H1 (cell line): ENCODE results near the gene IQCN. TPM values are rescaled to one million over a fixed set of nuclear protein-coding genes. Genes with fewer than 3 reads are reported as not detected.

Source experiments
- CTCF ChIA-PET: fragments of 300-600 bp; sonication (Branson Sonifier 250); formaldehyde crosslinking; loops from one replicate; lab custom pipeline; 2021; ENCODE audit not compliant: partially characterized antibody; lab: Charles Lee
- POLR2A ChIA-PET: fragments of 300-600 bp; sonication (Branson Sonifier 250); formaldehyde crosslinking; loops from one replicate; lab custom pipeline; 2021; ENCODE audit warnings: inconsistent platforms; ENCODE audit not compliant: partially characterized antibody; lab: Charles Lee
- DNase-seq, 2 experiments: peaks; one replicate each; pipeline versions ENCODE4 v3.0.0 to v3.0.0-alpha.2; 2010 to 2022; ENCODE audit warnings: low spot score in 2 of 2, low read depth in 1 of 2, mixed read lengths in 1 of 2
- FAIRE-seq: peaks from 2 replicates; lab custom pipeline; 2011; peaks lifted over from hg19 to GRCh38; lab: Jason Lieb, UNC
- H2AFZ ChIP-seq: 2 replicates; pipeline ENCODE4 v1.8.1; 2012; ENCODE audit warnings: low read length, inconsistent platforms
- H2AK5ac ChIP-seq: 2 replicates; pipeline ENCODE4 v1.6.1; 2013; ENCODE audit warnings: low read depth, low read length
- H2BK120ac ChIP-seq: replicated peaks from 2 replicates; pipeline ENCODE3; 2013; ENCODE audit warnings: low read depth, low read length, inconsistent platforms
- H2BK12ac ChIP-seq: 2 replicates; pipeline ENCODE4 v1.6.1; 2013; ENCODE audit warnings: low read depth, low read length
- H2BK15ac ChIP-seq: 2 replicates; pipeline ENCODE4 v1.6.1; 2013; ENCODE audit warnings: low read length
- H2BK20ac ChIP-seq: 2 replicates; pipeline ENCODE4 v1.6.1; 2013; ENCODE audit warnings: low read length
- H2BK5ac ChIP-seq: 2 replicates; pipeline ENCODE4 v1.6.1; 2013; ENCODE audit warnings: low read depth, low read length
- H3K14ac ChIP-seq: 2 replicates; pipeline ENCODE4 v1.6.1; 2013; ENCODE audit warnings: inconsistent platforms; ENCODE audit not compliant: insufficient read length
- H3K18ac ChIP-seq: 2 replicates; pipeline ENCODE4 v1.6.1; 2013; ENCODE audit warnings: low read length; ENCODE audit errors: extremely low read depth
- H3K23ac ChIP-seq: 2 replicates; pipeline ENCODE4 v1.6.1; 2013; ENCODE audit warnings: inconsistent platforms; ENCODE audit not compliant: insufficient read length
- H3K23me2 ChIP-seq: 2 replicates; pipeline ENCODE4 v1.6.1; 2013; ENCODE audit warnings: low read depth, low read length
- H3K27ac ChIP-seq: 2 replicates; pipeline ENCODE4 v1.6.1; 2011; ENCODE audit warnings: low read depth, low read length, inconsistent platforms
- H3K27me3 ChIP-seq, 4 experiments: replicated peaks in 1 of 4; 1 replicate in 1 of 4; 2 replicates in 3 of 4; pipeline versions ENCODE4 v1.6.1 to v1.8.1; 2011 to 2013; ENCODE audit warnings: low read length in 3 of 4, mild to moderate bottlenecking in 3 of 4, inconsistent platforms in 2 of 4, mixed read lengths in 2 of 4, moderate library complexity in 1 of 4; ENCODE audit not compliant: control insufficient read depth in 3 of 4, insufficient read depth in 3 of 4; ENCODE audit errors: extremely low read depth in 1 of 4
- H3K36me3 ChIP-seq, 4 experiments: 2 replicates each; pipeline versions ENCODE4 v1.6.1 to v1.8.1; 2011 to 2013; ENCODE audit warnings: mild to moderate bottlenecking in 4 of 4, low read length in 3 of 4, moderate library complexity in 2 of 4, control low read depth in 1 of 4, inconsistent platforms in 1 of 4; ENCODE audit not compliant: insufficient read depth in 4 of 4, control insufficient read depth in 2 of 4
- H3K4ac ChIP-seq: replicated peaks from 2 replicates; pipeline ENCODE3; 2013; ENCODE audit warnings: low read length, low read depth, mixed read lengths, inconsistent platforms; ENCODE audit not compliant: insufficient read length
- H3K4me1 ChIP-seq, 4 experiments: replicated peaks in 1 of 4; 1 replicate in 1 of 4; 2 replicates in 3 of 4; pipeline versions ENCODE4 v1.6.1 to v1.8.1; 2011 to 2013; ENCODE audit warnings: low read length in 3 of 4, inconsistent platforms in 2 of 4, mixed read lengths in 1 of 4; ENCODE audit not compliant: insufficient read depth in 4 of 4, control insufficient read depth in 3 of 4
- H3K4me2 ChIP-seq, 2 experiments: 2 replicates each; pipeline versions ENCODE4 v1.6.1 to v1.8.1; 2011 to 2013; ENCODE audit warnings: low read depth in 2 of 2, low read length in 2 of 2, control low read depth in 1 of 2, inconsistent platforms in 1 of 2, mild to moderate bottlenecking in 1 of 2; ENCODE audit not compliant: insufficient read depth in 1 of 2
- H3K4me3 ChIP-seq, 4 experiments: fragments of 200-600, 300-600 bp in 1 of 4; sonication (generic), shearing (Covaris generic), sonication (Bioruptor Twin) in 1 of 4; 2 replicates each; pipeline versions ENCODE4 v1.5.1 to v1.8.1; 2011 to 2016; ENCODE audit warnings: low read length in 4 of 4, low read depth in 3 of 4, control low read depth in 2 of 4, inconsistent platforms in 2 of 4, mild to moderate bottlenecking in 2 of 4, mixed read lengths in 1 of 4, moderate library complexity in 1 of 4; ENCODE audit not compliant: insufficient read depth in 2 of 4; ENCODE audit errors: extremely low read depth in 1 of 4
- H3K56ac ChIP-seq: replicated peaks from 2 replicates; pipeline ENCODE3; 2013; ENCODE audit warnings: low read depth, mild to moderate bottlenecking, mixed read lengths, low read length, inconsistent platforms; ENCODE audit not compliant: insufficient read length
- H3K79me1 ChIP-seq: 2 replicates; pipeline ENCODE4 v1.6.1; 2013; ENCODE audit warnings: low read depth, low read length, control low read depth
- H3K79me2 ChIP-seq, 2 experiments: 2 replicates each; pipeline versions ENCODE4 v1.6.1 to v1.8.1; 2012 to 2013; ENCODE audit warnings: low read length in 2 of 2, mild to moderate bottlenecking in 2 of 2, inconsistent platforms in 1 of 2; ENCODE audit not compliant: insufficient read depth in 2 of 2, control insufficient read depth in 1 of 2
- H3K9ac ChIP-seq, 4 experiments: replicated peaks in 1 of 4; 1 replicate in 1 of 4; 2 replicates in 3 of 4; pipeline versions ENCODE4 v1.6.1 to v1.8.1; 2011 to 2013; ENCODE audit warnings: low read depth in 3 of 4, low read length in 3 of 4, control low read depth in 2 of 4, mild to moderate bottlenecking in 2 of 4, moderate library complexity in 2 of 4, inconsistent platforms in 1 of 4; ENCODE audit errors: extremely low read depth in 1 of 4
- H3K9me3 ChIP-seq, 2 experiments: 2 replicates each; pipeline versions ENCODE4 v1.6.1 to v1.8.1; 2012 to 2013; ENCODE audit warnings: mild to moderate bottlenecking in 2 of 2, moderate library complexity in 2 of 2, control low read depth in 1 of 2, inconsistent platforms in 1 of 2, low read depth in 1 of 2, low read length in 1 of 2, mixed read lengths in 1 of 2; ENCODE audit not compliant: insufficient read depth in 2 of 2
- H4K20me1 ChIP-seq, 2 experiments: replicated peaks in 1 of 2; 2 replicates each; pipeline versions ENCODE3 to v1.8.1; 2011 to 2013; ENCODE audit warnings: inconsistent platforms in 2 of 2, low read length in 2 of 2, mild to moderate bottlenecking in 1 of 2; ENCODE audit not compliant: insufficient read depth in 2 of 2, control insufficient read depth in 1 of 2
- H4K5ac ChIP-seq: 2 replicates; pipeline ENCODE4 v1.6.1; 2013; ENCODE audit warnings: low read length, low read depth, mixed read lengths, inconsistent platforms; ENCODE audit not compliant: insufficient read length
- H4K8ac ChIP-seq: 2 replicates; pipeline ENCODE4 v1.8.0; 2013; ENCODE audit warnings: mild to moderate bottlenecking, moderate library complexity, low read length, inconsistent platforms; ENCODE audit not compliant: insufficient read depth; ENCODE audit errors: extremely low read depth
- H4K91ac ChIP-seq: replicated peaks from 2 replicates; pipeline ENCODE3; 2013; ENCODE audit warnings: low read length, mixed read lengths, inconsistent platforms; ENCODE audit not compliant: insufficient read length
- ASH2L ChIP-seq: fragments of 200-600, 300-600 bp; sonication (generic); IDR thresholded peaks from one replicate; pipeline ENCODE4 v1.7.1; 2017; ENCODE audit warnings: low read length
- BCL11A ChIP-seq, 2 experiments: IDR thresholded peaks; one replicate each; pipeline ENCODE4 v1.6.1; 2011; ENCODE audit warnings: low read depth in 2 of 2, low read length in 2 of 2, mild to moderate bottlenecking in 2 of 2
- CBX8 ChIP-seq: fragments of 300-800, 300-1000 bp; sonication (generic); IDR thresholded peaks from 2 replicates; pipeline ENCODE4 v1.7.1; 2016; ENCODE audit warnings: low read depth, low read length, borderline replicate concordance
- EZH2 ChIP-seq: fragments of 200-600 bp; sonication (generic); IDR thresholded peaks from 2 replicates; pipeline ENCODE4 v1.7.1; 2012; ENCODE audit warnings: low read depth, mild to moderate bottlenecking, moderate library complexity, low read length, inconsistent platforms; ENCODE audit not compliant: severe bottlenecking
- GTF2F1 ChIP-seq: IDR thresholded peaks from 2 replicates; pipeline ENCODE4 v1.6.1; 2012; ENCODE audit warnings: low read depth, low read length, improper control_type of control experiment, borderline replicate concordance
- KDM5A ChIP-seq: fragments of 200-600 bp; IDR thresholded peaks from 2 replicates; pipeline ENCODE4 v1.7.1; 2012; ENCODE audit warnings: mild to moderate bottlenecking, low read length, inconsistent platforms, mixed read lengths
- MAFK ChIP-seq: IDR thresholded peaks from 2 replicates; pipeline ENCODE4 v1.6.1; 2012; ENCODE audit warnings: low read depth, mild to moderate bottlenecking, improper control_type of control experiment, low read length
- POLR2A ChIP-seq, 2 experiments: IDR thresholded peaks; 1 replicate in 1 of 2; 2 replicates in 1 of 2; pipeline ENCODE4 v1.6.1; 2011; ENCODE audit warnings: low read depth in 2 of 2, low read length in 2 of 2, mild to moderate bottlenecking in 2 of 2; ENCODE audit errors: control extremely low read depth in 1 of 2
- POU5F1 ChIP-seq: IDR thresholded peaks from 2 replicates; pipeline ENCODE4 v1.6.1; 2011; ENCODE audit warnings: low read depth, mild to moderate bottlenecking, low read length, moderate library complexity
- RAD21 ChIP-seq, 2 experiments: IDR thresholded peaks in 1 of 2; conservative IDR thresholded peaks in 1 of 2; 2 replicates each; pipeline ENCODE4 v1.6.1; 2011; ENCODE audit warnings: low read depth in 2 of 2, low read length in 2 of 2, improper control_type of control experiment in 1 of 2, inconsistent platforms in 1 of 2, mild to moderate bottlenecking in 1 of 2, moderate library complexity in 1 of 2
- SP1 ChIP-seq: IDR thresholded peaks from 2 replicates; pipeline ENCODE4 v1.6.1; 2011; ENCODE audit warnings: low read depth, low read length
- SRF ChIP-seq: IDR thresholded peaks from 2 replicates; pipeline ENCODE4 v1.6.1; 2011; ENCODE audit warnings: mild to moderate bottlenecking, low read depth, low read length, moderate library complexity
- WGBS, 2 experiments: shearing (Covaris generic) in 1 of 2; methylation state at CpG; one replicate each; pipeline versions ENCODE4 v1.1.6 to v1.1.7; 2013 to 2015; ENCODE audit warnings: low lambda C conversion rate in 2 of 2, mixed read lengths in 2 of 2, inconsistent platforms in 1 of 2, low coverage in 1 of 2, missing lambda C conversion rate in 1 of 2; ENCODE audit not compliant: insufficient replicate concordance in 2 of 2, insufficient coverage in 1 of 2, insufficient read length in 1 of 2; ENCODE audit errors: extremely low coverage in 1 of 2, missing lambda C conversion rate in 1 of 2; 5-methylcytosine and 5-hydroxymethylcytosine counted together
- polyA plus RNA-seq, 7 experiments: library from polyadenylated mRNA; depleted of rRNA in 3 of 7; stranded (reverse) in 5 of 7; unstranded in 2 of 7; fragments of >200 nt in 5 of 7; fragments of 200-250 nt in 2 of 7; gene quantifications; 1 replicate in 5 of 7; 2 replicates in 1 of 7; 4 replicates in 1 of 7; pipeline versions ENCODE4 v1.2.1 to v1.2.3, GENCODE V29; 2011 to 2013; ENCODE audit warnings: missing spikeins in 2 of 7, mixed read lengths in 2 of 7
- total RNA-seq: library from RNA; stranded (reverse); fragmentation: NEBNext Ultra II Directional; extraction: Animal tissue kit (Norgen Biotek cat#: 25700); gene quantifications from 2 replicates; pipeline ENCODE4 v1.2.1, GENCODE V29; 2021

Gene IQCN
- total and polyA plus RNA-seq, 2 of the 8 experiments (the other 6 are each of a cell fraction or from before 2014, with no cell fraction given) = 0.36 to 1.0 TPM

GRCh38 chr19:18251587-18252369, 22.5 kb downstream of the IQCN start:
- no peaks in the 10 kb centered on the region for H3K36me3 ChIP-seq
- no peak overlapping the region for H2BK120ac ChIP-seq
- no peaks in the 10 kb centered on the region for H4K20me1 ChIP-seq
- WGBS, 2 experiments = 30% methylated on average over 14 of the region's 23 CpGs; no CpG with 5 or more reads in 1 of the 2 experiments
- no peak overlapping the region for H2BK5ac ChIP-seq
- peaks cover 5 to 16% (median 13%) of the 10 kb centered on the region in 4 experiments for H3K4me1 ChIP-seq
- H3K9ac ChIP-seq = no peak overlapping the region
- H2BK20ac ChIP-seq = 0 out of 2 replicates have a peak overlapping the region, but pooled peaks have one; percentile 55
- H3K23ac ChIP-seq = no peak overlapping the region
- H3K27me3 ChIP-seq = peaks cover 0 to 3% (median 0%) of the 10 kb centered on the region in 4 experiments; a peak in 3 of 7 replicates
- H3K79me1 ChIP-seq = no peaks in the 10 kb centered on the region
- H4K91ac ChIP-seq = no peak overlapping the region
- H3K23me2 ChIP-seq = no peaks in the 10 kb centered on the region
- no peak overlapping the region for H2AK5ac ChIP-seq
- H4K8ac ChIP-seq = no peak overlapping the region; the same call in 1 of the 2 replicates
- no peak overlapping the region for H3K4me3 ChIP-seq
- peak; percentile 70 to 97 for DNase-seq
- H3K14ac ChIP-seq = no peak overlapping the region
- no peak overlapping the region for H3K4ac ChIP-seq
- H3K4me2 ChIP-seq = no peak overlapping the region
- H3K79me2 ChIP-seq = no peaks in the 10 kb centered on the region
- H3K56ac ChIP-seq = no peak overlapping the region
- FAIRE-seq = peak; percentile 96
- ChIA-PET POLR2A (interaction anchor here (0.6 to 7.4 kb wide), 13 partner anchors 9 to 83 kb away, joined by 3 to 65 read pairs (median 3); partner anchors contain the start of genes JUND, MPV17L2 and RAB3A), CTCF (interaction anchor here (0.6 to 18.7 kb wide), 33 partner anchors 9 to 680 kb away, joined by 3 to 305 read pairs (median 7); partner anchors contain the start of genes IQCN, JUND, MPV17L2 and PDE4C)
- H4K5ac ChIP-seq = no peak overlapping the region
- no peak overlapping the region for H2AFZ ChIP-seq
- peak overlapping the region; percentile 55; the same call in 1 of the 2 replicates for H2BK12ac ChIP-seq
- H3K27ac ChIP-seq = no peak overlapping the region
- H3K9me3 ChIP-seq = no peaks in the 10 kb centered on the region
- peak overlapping the region; percentile 46; the same call in 1 of the 2 replicates for H2BK15ac ChIP-seq
- no peak overlapping the region; the same call in 1 of the 2 replicates for H3K18ac ChIP-seq
- no peak for TF ChIP-seq ASH2L
- TF ChIP-seq RAD21 (IDR thresholded peaks at IDR 0.05 in 1 of 2, conservative IDR thresholded peaks at IDR 0.05 in 1 of 2; ENCODE audit: low read depth in 2 of 2, low read length in 2 of 2) = peak; percentile 99
- TF ChIP-seq POLR2A (IDR thresholded peaks at IDR 0.05; ENCODE audit: control extremely low read depth in 1 of 2, low read depth in 2 of 2, low read length in 2 of 2) = no peak
- no peak for TF ChIP-seq EZH2
- TF ChIP-seq POU5F1 = 0 out of 2 replicates have a peak, but pooled peaks have one; percentile 22
- no peak for TF ChIP-seq SRF
- TF ChIP-seq MAFK = no peak
- TF ChIP-seq SP1 = no peak
- no peak for TF ChIP-seq GTF2F1
- no peak for TF ChIP-seq BCL11A (IDR thresholded peaks at IDR 0.05; ENCODE audit: low read depth in 2 of 2, low read length in 2 of 2)
- TF ChIP-seq KDM5A = no peak
- TF ChIP-seq CBX8 = no peak
